CD4-positive, alpha-beta T cell treated with Interleukin-1 beta for 1 hour (primary cell): ENCODE results near the gene C2orf81.
"Not testable (repeated sequence)": the region's sequence is repeated elsewhere in the genome, so short reads cannot be mapped to it uniquely, and the experiment has no call there.

Experiments used
- DNase-seq, 2 donors: peaks; one replicate each; pipeline ENCODE4 v3.0.0-alpha.2; 2020 to 2022

Gene C2orf81

DNA sequence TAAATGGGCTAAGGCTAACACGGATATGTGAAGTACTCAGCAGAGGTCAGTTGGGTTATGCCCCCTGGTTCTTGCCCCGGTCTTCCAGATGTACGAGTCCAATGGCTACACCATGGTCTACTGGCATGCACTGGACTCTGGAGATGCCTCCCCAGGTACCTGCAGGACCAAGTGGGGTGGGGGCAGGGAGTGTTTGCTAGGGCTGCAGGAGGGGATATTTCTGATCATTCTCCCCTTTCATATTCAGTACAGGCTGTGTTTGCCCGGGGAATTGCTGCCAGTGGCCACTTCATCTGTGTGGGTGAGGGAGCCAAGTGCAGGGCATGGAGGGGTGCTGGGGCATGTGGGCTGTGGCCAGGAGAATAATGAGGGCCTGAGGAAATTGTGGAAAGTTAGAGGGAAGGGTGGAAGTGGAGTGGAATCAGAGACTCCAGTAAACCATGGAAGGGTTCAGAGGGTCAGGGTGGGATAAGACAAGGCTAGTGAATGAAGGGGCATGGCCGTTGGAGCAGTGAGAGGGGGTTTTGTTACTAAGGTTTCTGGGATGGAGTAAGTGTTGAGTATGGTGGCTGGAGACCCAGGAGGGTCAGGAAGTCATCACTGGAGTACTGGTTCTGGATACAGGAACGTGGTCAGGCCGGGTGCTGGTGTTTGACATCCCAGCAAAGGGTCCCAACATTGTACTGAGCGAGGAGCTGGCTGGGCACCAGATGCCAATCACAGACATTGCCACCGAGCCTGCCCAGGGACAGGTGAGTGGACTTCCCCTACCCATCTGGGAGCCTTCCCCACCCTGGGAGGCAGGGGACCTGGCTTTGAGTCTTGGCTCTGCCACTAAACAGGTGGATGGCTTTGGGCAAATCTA is 2.0 kb upstream of the C2orf81 start:
- no peak for DNase-seq

DNA sequence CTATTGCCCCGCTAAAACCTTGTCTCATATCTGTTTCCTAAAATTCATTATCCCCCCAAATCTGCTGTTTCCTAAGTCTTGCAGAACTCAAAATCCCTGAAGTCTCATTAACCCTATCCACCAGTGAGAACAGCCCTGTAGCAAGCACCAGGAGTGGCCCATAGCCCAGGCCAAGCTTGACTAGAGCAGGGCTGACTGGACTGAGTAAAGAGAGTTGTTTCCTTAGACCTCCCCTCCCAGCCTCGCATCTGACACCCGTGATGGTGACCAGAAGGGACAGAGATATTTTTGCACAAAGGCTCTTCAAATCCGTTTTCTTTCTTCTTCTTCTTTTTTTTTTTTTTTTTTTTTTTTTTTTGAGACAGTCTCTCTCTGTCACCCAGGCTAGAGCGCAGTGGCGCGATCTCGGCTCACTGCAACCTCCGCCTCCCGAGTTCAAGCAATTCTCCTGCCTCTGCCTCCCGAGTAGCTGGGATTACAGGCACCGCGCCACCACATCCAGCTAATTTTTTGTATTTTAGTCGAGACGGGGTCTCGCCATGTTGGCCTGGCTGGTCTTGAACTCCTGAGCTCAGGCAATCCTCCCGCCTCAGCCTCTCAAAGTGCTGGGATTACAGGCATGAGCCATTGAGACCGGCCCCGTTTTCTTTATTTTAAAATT is 846 bp downstream of the C2orf81 start:
- DNase-seq = not testable (repeated sequence)

DNA sequence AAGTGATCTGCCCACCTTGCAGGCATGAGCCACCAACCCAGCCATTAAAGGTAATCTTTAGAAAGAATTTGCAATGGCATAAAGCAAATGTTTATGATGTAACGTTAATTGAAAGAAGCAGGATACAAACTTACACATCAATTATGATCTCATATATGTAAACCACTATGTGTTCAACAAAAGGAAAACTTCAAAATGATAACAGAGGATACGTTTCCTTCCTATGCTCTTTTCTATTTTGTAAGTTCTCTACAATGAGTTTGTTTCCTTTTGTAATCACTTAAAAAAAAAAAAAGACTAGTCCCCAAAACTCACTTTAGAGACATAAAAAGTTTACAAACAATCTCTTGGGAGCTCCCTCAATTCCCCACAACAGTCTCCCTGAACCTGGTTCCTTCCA is 1.4 kb downstream of the C2orf81 start:
- no peak for DNase-seq

DNA sequence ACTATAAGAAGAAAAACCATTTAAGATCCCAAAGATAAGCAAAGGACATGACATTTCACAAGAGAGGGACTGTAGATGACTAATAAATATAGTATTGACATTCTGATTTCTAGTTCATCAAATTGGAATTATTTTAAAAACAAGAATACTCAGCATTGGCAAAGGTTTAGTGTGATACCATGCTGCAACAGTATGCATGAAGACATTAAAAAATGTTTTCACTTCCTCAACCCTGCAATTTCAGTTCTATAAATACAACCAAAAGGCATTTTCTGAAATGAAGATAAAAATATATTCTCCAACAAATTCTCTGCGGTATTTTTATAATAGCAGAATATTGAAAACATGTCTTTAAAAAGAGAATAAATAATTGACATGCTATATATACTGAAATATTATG is 2.1 kb downstream of the C2orf81 start:
- no peak for DNase-seq

DNA sequence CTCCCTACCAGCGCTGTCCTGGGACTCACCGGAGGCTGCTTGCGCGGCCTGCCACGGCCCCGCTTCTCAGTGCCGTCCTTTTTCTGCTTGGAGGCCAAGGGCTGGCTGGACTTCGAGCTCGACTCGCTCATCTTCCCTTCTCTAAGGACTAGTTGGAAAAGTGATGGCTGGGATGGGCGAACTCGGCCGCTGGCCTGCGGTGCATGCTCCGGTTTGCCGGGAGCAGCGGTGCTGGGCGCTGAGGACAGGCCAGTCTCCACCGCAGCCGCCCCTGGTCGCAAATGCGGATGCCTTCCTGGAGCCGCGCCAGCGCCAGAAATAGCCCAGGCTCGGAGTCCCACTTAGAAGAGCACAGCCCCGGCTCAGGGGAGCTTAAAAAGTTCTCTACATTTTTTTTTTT is 3.1 kb downstream of the C2orf81 start:
- DNase-seq = no peak

DNA sequence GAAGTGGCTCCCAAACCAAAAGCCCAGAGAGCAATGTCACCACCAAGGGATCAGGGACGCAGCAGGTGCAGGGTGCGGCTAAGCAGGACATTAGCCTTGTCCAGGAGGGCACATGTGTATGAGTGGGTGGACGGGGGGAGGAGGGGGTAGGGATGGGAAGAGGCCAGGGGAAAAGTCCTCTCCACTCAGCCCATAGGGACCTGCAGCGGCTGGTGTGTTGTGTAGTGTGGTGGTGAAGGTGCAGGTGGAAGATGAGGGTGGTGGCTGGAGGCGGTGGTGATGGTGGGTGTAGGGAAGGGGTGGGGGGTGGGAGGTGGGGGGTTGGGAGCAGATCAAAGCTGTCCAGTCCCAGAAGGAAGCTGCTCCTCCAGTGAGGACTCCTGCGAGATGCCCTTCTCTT is 3.7 kb downstream of the C2orf81 start:
- no peak for DNase-seq

DNA sequence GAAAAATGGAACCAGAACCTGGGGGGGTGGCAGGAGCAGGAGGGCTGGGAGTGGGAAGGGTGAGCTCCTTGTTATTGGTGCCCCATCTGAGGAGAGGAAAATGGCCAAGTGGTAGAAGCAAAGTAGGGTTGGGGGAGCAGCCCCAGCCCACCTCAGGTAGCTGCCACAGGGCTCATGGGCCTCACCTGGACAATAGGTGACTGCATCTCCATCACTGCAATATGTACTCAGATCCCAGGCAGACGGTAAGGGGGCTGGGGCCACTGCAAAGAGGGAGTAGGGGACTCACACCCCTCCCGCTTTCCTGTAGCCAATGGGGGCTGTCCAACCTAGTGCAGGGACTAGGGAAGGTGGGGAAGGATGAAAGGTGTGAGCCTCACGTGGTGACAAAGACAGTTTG is 4.2 kb downstream of the C2orf81 start:
- no peak for DNase-seq

DNA sequence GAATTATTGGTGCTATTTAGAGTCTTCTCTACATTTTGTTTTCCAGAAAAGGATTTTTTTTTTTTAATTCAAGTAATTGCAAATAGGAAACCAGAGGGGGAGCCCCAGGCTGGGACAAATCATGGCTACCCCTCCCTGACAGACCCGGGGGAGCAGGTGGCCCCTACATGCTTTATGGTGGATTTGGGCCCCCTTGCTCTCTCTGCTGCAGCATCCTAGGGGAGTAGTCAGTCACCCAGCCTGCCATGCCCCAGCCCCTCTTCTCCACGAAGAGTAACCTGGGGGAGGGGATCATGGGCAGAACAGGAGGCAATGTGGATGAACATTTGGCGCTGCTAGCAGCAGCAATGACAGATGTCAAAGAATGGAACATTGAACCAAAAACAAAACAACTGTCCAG is 4.6 kb downstream of the C2orf81 start:
- no peak for DNase-seq

DNA sequence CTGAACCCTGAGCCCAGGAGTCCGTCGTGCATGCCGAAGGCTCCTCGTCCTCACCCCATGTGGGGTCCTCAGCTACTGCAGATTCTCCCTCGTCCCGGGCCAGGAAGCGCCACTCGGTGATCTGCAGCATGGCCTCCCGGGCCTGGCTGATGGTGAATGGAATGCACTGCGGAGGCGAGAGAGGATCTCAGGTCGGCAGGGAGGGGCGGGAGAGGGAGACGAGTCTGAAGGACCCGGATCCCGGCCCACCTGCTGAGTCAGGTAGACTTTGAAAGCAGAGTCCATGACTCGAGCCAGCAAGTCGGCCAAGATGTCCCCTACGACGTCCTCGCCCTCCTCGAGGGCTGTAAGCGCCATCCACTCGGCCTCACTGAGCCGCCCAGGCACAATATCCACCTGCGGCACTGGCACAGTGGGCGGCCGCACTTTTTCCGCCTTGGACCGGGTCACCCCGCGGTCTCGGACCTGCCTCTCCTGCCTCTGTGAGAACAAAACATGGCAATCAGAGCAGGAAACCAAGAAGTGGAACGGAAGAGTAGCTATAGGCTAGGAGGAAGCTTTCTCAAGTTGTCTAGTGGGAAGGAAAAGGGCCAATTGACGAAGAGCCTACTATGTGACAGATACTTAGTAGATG is 5.5 kb downstream of the C2orf81 start:
- DNase-seq = no peak

DNA sequence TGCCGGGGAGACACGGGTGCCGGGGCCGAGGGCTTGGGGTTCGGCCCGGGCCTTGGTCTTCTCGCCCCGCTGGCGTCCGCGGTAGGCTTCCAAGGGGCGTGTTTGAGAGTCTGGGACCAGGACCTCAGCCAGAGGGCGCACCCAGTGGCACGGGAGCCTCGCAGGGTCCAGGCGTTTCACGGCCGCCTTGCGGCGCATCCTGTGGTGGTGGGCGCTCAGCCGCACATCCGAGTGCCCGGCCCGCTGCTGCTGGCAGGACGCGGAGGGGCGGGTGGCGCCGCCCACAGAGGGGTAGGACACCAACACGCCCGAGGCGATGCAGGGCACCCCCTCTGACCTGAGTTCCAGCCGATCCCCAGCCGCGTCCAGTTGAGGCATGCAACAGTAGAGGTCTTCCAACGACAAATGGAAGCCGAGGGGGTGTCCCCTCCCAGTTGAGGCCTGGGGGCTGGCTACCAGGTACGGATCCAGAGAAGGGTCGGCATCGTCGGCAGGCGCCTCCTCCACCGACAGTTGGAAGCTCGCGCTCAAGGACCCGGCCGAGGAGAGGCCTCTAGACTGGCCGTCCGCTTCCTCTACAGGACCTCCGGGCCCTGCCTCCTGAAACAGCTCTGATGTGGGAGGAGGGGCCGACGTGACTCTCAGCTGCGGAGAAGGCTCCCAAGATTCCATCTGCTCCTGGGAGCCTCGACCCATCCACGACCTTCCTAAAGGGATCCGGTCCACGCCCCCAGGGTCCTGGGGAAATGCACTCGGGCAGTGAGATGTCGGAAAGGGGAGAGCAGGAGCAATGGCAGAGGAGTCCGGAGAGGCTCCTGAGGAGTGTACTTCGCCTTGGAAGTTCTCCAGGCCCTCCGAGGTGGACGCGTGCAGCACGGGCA is 6.3 kb downstream of the C2orf81 start:
- peak in 1 of 2 donors; percentile 47 for DNase-seq

DNA sequence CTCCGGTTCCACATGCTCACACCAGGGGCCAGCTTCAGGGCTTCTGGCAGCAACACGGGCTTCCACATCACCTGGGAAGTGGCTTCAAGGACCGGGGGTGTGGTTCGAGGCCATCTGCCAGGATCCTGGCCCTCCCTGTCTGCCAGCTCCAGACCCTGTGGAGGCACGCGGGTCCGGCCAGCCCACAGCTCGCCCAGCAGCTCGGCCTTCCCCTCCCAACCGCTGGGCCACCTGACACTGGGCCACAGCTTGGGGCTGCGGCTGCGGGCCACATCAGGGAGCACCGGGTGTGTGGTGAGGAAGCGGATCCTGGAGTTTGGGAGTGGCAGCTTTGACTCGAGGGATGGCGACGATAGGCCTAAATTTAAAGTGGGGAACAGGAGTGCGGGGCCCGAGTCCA is 7.0 kb downstream of the C2orf81 start:
- DNase-seq = no peak

DNA sequence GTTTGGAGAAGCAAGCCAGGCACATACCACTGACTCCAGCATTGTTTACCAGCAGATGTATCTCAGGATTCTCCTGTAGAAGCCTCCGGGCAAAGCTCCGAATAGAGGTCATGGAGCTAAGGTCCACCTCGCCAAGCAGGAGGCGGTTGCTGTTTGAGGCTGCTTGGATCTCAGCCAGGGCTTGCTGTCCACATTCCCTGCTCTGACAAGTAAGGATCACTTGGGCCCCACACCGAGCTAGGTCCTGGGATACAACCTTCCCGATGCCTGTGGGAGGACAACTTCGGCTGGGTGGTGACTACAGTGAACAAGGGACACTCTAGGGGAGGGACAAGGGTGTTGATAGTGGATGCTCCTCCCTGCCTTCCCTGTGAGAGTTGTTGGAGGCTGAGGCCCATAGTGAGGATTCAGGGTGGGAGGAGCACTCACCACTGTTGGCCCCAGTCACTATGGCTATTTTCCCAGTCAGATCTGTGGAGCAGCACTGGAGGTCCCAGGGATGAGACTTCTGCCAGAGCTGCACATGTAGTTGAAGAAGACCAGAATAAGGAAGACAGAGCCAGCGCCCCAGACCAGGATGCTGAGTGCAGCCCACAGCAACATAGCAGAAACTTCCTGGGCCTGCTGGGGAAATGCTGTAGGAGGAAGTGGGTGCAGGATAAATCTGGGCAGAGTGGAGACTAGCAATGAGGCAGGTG is 8.3 kb downstream of the C2orf81 start:
- no peak for DNase-seq

DNA sequence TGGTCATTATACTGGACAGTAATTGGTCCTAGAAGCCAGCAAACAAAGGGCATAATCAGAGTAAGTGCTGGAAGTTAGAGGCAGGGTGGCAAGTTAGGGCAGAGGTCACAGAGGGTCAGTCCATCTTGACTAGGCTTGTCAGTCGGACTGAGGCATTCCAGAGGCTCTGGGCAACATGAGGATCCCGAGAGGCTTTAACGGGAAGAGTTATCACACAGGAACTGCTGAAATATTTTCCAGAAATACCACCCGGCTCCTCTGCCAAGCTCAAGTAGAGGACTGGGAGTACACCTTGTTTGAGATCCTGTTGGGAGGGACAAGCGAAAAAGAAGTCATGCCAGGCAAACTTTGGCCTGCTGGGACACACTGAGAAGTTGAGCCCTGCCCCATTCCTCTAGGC is 13.7 kb downstream of the C2orf81 start:
- DNase-seq = no peak

DNA sequence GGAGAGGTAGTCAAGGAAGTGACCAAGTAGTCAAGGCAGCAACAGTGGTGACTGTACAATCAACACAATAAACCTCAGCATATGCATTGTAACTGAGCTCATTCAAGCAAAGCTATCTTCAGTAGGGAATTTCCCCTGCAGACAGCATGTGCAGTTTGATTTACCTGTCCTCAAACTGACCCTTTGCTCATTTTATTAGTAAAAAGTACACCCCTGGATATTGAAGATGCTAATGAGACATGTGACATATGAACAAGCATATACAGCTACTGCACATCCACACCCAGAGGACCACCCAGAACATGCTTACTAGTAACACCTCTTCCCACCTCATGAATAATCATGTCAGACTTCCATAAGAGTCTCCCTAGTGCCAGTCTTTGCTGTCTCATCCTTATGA is 15.4 kb downstream of the C2orf81 start:
- no peak for DNase-seq

DNA sequence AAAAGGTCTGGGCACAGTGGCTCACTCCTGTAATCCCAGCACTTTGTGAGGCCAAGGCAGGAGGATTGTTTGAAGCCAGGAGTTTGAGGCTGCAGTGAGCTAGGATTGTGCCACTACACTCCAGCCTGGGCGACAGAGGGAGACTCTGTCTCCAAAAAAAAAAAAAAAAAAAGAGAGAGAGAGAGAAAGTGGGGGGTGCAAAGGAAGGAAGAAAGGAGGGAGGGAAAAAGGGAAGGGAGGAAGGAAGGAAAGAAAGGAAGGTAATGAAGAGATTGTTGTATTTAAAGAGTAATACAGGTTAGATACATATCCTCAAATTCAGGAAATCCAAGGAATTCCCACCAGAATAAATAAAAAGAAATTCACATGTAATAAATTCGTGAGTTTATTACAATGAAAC is 19.5 kb downstream of the C2orf81 start:
- no peak for DNase-seq

DNA sequence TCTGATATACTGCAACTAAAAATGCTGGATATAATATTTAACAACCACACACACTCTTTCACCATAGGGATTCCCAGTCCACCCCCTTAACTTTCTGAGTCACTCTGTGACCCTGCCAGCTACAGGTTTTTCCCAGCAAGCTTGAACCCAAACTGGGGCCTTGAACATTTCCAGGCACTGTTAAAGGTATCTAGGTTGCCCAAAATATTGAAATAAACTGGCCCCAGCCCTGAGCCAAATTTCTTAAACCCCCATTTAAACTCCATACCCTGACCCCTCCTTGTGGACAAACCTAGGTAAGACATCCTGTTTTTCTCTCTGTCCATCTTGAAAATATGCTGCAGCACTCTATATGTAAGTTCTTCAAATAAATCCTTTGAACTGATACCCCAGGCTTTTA is 21.6 kb downstream of the C2orf81 start:
- DNase-seq = peak in 1 of 2 donors; percentile 63

DNA sequence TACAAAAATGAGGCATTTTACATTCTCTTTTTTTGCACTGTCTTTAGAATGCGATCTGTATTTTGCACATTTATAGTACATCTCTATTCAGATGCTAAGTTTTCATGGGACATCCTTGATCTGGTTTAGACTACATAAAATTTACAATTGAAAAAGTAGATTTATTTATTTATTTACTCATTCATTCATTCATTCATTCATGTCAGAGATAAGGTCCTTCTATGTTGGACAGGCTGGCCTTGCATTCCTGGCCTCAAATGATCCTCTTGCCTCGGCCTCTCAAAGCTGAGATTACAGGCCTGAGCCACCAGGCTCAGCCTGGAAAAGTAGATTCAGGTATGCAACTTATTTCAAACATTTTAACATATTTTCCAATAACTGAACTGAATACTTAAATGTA is 25.3 kb downstream of the C2orf81 start:
- no peak for DNase-seq

DNA sequence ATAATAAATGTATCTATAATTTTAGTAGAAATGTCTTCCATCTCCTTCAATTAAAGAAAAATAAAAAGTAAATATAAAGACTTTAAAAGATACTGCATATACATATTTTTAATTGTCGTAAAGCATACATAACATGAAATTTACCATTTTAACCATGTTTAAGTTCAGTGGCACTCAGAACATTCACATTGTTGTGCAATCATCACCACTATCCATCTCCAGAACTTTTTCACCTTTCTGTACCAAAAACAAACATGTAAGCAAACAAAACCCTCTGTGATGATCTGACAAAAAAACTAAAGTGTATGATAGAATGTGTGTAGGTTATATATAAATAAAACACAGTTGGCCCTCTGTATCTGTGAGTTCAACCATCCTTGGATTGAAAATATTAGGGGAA is 27.9 kb downstream of the C2orf81 start:
- DNase-seq = no peak

DNA sequence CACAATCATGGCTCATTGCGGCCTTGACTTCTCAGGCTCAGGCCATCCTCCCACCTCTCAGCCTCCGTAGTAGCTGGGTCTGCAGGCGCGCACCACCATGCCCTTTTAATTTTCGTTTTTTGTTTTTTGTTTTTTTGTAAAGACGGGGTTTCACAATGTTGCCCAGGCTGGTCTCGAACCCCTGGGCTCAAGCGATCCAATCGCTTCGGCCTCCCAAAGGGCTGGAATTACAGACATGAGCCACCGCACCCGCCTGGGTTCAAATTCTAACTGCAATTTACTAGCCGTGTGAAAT is 29.0 kb downstream of the C2orf81 start:
- DNase-seq = no peak

DNA sequence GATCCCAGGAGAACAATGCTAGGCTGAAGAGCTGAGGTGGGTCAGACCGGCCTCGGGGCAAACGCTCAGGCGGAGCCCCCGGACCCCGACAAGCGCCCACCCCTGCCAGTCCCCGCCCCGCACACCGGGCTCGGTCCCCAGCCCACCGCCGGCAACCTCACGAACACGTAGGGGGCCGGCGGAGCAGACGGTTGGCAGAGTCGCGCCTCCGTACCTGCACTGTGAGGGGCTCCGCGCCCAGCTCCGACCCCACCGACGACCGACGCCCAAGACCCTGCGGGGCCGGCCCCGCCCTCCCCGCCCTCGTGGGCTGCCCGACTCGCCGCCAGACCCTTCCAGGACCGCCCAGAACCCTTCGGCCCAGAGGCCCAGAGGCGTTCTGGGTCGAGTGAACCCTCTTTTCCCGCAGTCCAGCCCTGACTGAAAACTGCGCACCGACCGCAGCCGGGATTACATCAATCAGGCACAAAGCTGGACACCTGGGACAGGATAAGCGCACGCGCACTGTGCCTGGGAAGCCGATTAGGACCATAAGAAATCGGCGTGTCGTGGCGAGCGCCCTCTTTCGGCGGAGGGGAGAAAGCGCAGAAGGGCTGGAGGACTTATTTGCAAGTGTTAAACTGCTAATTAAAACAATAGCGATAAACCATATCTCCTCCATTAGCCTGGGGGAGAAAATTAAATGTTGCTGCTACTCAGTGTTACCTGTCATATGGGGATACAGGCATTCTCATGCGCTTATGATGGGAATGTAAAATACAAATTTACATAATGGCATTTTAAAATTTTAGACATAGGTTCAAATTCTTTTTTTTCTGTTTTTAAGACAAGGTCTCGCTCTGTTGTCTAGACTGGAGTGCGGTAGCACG is 29.6 kb downstream of the C2orf81 start:
- DNase-seq = peak; percentile 93 to 96

DNA sequence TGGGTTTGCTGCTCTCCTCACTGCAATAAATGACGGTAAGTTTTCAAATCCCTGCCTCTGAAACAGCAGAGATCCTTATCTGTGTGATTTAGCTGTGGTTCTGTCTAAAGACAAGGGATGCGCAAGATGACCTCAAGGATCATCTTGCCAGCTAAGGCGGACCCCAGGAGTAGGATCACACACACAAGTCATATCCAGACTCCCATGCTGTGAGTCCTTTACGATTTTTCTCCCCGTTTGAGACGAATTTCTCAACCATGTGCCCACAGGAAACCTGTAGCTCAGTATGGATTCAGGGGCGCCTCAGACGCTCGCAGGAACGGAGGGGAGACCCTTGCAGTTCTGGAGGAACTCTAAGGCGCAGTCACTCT is 30.2 kb downstream of the C2orf81 start:
- no peak for DNase-seq

DNA sequence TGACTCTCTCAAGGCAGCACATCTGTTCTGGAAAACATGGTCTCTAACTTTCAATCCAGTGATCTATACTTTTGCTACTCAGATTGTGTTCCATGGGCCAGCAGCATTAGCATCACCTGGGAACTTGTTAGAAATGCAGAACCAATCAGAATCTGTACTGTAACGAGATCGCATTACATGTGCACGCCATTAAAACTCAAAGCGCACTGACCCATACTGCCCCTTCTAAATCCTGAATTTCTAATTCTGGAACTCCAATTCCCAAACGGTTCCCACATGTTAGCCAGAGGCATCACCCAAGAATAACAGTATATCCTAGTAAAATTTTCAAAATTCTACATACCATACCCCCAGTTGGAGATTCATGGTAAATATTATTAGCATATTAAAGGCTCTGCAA is 30.8 kb downstream of the C2orf81 start:
- DNase-seq = no peak
